Stimulated activated CD4-positive, alpha-beta T cell treated with anti-CD3 and anti-CD28 coated beads, Interleukin-2, amount 100 ng/mL, for 24 hours (primary cell): Measurements from ENCODE around the gene FAM89B.
A peak's percentile ranks its signal among the peaks of the same experiment; 100 is the strongest.
"Not testable (repeated sequence)": the region's sequence is repeated elsewhere in the genome, so short reads cannot be mapped to it uniquely, and the experiment has no call there.

Experiments used
- DNase-seq, 2 donors: peaks; one replicate each; pipeline ENCODE4 v3.0.0-alpha.2; 2020

The FAM89B gene

GRCh38 chr11:65558002-65558929 is 14.1 kb upstream of the FAM89B start, which contains the start of gene LTBP3:
Gene LTBP3 (minus strand): TSS chr11:65558359. CDS start chr11:65557959, 400 bp downstream.
- DNase-seq: peak; percentile 53 to 65

- no peak for DNase-seq
Observed at GRCh38 chr11:65558930-65559509, 13.3 kb upstream of the FAM89B start.

- no peak for DNase-seq
Observed at GRCh38 chr11:65559535-65559934, 12.8 kb upstream of the FAM89B start.

- no peak for DNase-seq
Observed at GRCh38 chr11:65559951-65560537, 12.3 kb upstream of the FAM89B start.

GRCh38 chr11:65560555-65561418 is 11.6 kb upstream of the FAM89B start:
- DNase-seq: no peak

- DNase-seq: no peak
Observed at GRCh38 chr11:65562020-65562419, 10.3 kb upstream of the FAM89B start.

- no peak for DNase-seq
Observed at GRCh38 chr11:65562788-65563187, 9.6 kb upstream of the FAM89B start.

- no peak for DNase-seq
Observed at GRCh38 chr11:65563601-65564000, 8.7 kb upstream of the FAM89B start.

- DNase-seq: not testable (repeated sequence)
Observed at GRCh38 chr11:65564879-65565559, 7.3 kb upstream of the FAM89B start.

- DNase-seq: no peak
Observed at GRCh38 chr11:65565624-65566453, 6.5 kb upstream of the FAM89B start.

GRCh38 chr11:65569164-65569972 is 3.0 kb upstream of the FAM89B start:
- no peak for DNase-seq

GRCh38 chr11:65569973-65570918 is 2.1 kb upstream of the FAM89B start, which contains the start of gene ZNRD2:
Gene ZNRD2 (plus strand): TSS chr11:65570477. CDS start chr11:65570492, 15 bp downstream.
- DNase-seq: peak; percentile 99

- no peak for DNase-seq
Observed at GRCh38 chr11:65571420-65571819, 918 bp upstream of the FAM89B start.

GRCh38 chr11:65571940-65572339 is 398 bp upstream of the FAM89B start:
- no peak for DNase-seq

GRCh38 chr11:65573391-65574079 is 1.2 kb downstream of the FAM89B start:
- no peak for DNase-seq

GRCh38 chr11:65574109-65574810 is 1.9 kb downstream of the FAM89B start:
- peak; percentile 85 to 95 for DNase-seq

GRCh38 chr11:65574811-65575567 is 2.7 kb downstream of the FAM89B start:
- peak in 1 of 2 donors; percentile 51 for DNase-seq
